ENCODE data around the gene ZNF135.

GRCh38 chr19:58034477-58034793, 24.6 kb upstream of the ZNF135 start:
- no peak for TF ChIP-seq CTCF (IDR thresholded peaks at IDR 0.05)
- TF ChIP-seq EP300 (IDR thresholded peaks at IDR 0.05), result no peak
